H54 (cell line): Measurements from ENCODE around the gene SPOCK1.

Experiments
- DNase-seq: peaks from one replicate; pipeline ENCODE4 v3.0.0; 2011; ENCODE audit warnings: low spot score, mixed read lengths; ENCODE audit not compliant: insufficient read length
- FAIRE-seq: peaks from 3 replicates; lab custom pipeline; 2011; peaks lifted over from hg19 to GRCh38; lab: Jason Lieb, UNC
- POLR2A ChIP-seq: IDR thresholded peaks from 2 replicates; pipeline ENCODE4 v1.6.1; 2011; ENCODE audit warnings: low read depth, mild to moderate bottlenecking, low read length

SPOCK1 gene

GRCh38 chr5:137336565-137337120 is 162.5 kb downstream of the SPOCK1 start:
- no peak for FAIRE-seq
- no peak for TF ChIP-seq POLR2A
- DNase-seq: no peak

- TF ChIP-seq POLR2A: no peak
- FAIRE-seq: no peak
- no peak for DNase-seq
Observed at GRCh38 chr5:137336161-137336560, 163.0 kb downstream of the SPOCK1 start.

GRCh38 chr5:137335493-137335892 is 163.6 kb downstream of the SPOCK1 start:
- FAIRE-seq: no peak
- DNase-seq: no peak
- TF ChIP-seq POLR2A: no peak

GRCh38 chr5:137333928-137334327 is 165.2 kb downstream of the SPOCK1 start:
- no peak for FAIRE-seq
- no peak for DNase-seq
- TF ChIP-seq POLR2A: no peak

GRCh38 chr5:137333475-137333874 is 165.7 kb downstream of the SPOCK1 start:
- FAIRE-seq (no peak), DNase-seq (no peak)
- no peak for TF ChIP-seq POLR2A

- DNase-seq (no peak), FAIRE-seq (no peak)
- no peak for TF ChIP-seq POLR2A
Observed at GRCh38 chr5:137332296-137332695, 166.8 kb downstream of the SPOCK1 start.

GRCh38 chr5:137329586-137330296 is 169.4 kb downstream of the SPOCK1 start:
- FAIRE-seq (no peak), DNase-seq (no peak)
- no peak for TF ChIP-seq POLR2A

- no peak for TF ChIP-seq POLR2A
- DNase-seq (no peak), FAIRE-seq (no peak)
Observed at GRCh38 chr5:137328991-137329390, 170.1 kb downstream of the SPOCK1 start.

- TF ChIP-seq POLR2A: no peak
- FAIRE-seq: no peak
Observed at GRCh38 chr5:137328463-137328862, 170.7 kb downstream of the SPOCK1 start.

GRCh38 chr5:137325721-137326120 is 173.4 kb downstream of the SPOCK1 start:
- no peak for TF ChIP-seq POLR2A
- FAIRE-seq: no peak
- no peak for DNase-seq

More at GRCh38 chr5:137328463-137328862, 170.7 kb downstream of the SPOCK1 start:
- no peak for DNase-seq

- no peak for FAIRE-seq
- DNase-seq: peak; percentile 23
- no peak for TF ChIP-seq POLR2A
Observed at GRCh38 chr5:137320056-137321045, 178.8 kb downstream of the SPOCK1 start.

GRCh38 chr5:137318027-137318426 is 181.1 kb downstream of the SPOCK1 start:
- FAIRE-seq: no peak
- DNase-seq: no peak
- no peak for TF ChIP-seq POLR2A

GRCh38 chr5:137316346-137316736 is 182.8 kb downstream of the SPOCK1 start:
- no peak for TF ChIP-seq POLR2A
- FAIRE-seq (no peak), DNase-seq (no peak)

GRCh38 chr5:137315534-137316345 is 183.4 kb downstream of the SPOCK1 start:
- FAIRE-seq (no peak), DNase-seq (no peak)
- no peak for TF ChIP-seq POLR2A
